ENCODE measurements around the gene NEU3. TPM values are rescaled to one million over a fixed set of nuclear protein-coding genes. Genes with fewer than 3 reads are reported as not detected.
"Not testable (repeated sequence)": the region's sequence is repeated elsewhere in the genome, so short reads cannot be mapped to it uniquely, and the experiment has no call there.

The NEU3 gene
- total RNA-seq, 1 donor from 2014 or later, result 5.6 TPM

GRCh38 chr11:74952752-74953151, 36.0 kb upstream of the NEU3 start:
- TF ChIP-seq CTCF (IDR thresholded peaks at IDR 0.05) (no peak), POLR2AphosphoS5 (IDR thresholded peaks at IDR 0.05; ENCODE audit: insufficient read depth in 1 of 2, low read depth in 1 of 2) (no peak), POLR2A (IDR thresholded peaks at IDR 0.05) (no peak)
- Histone ChIP-seq H3K9me3 (no peaks in the 10 kb centered on the region), H3K36me3 (no peaks in the 10 kb centered on the region), H3K27ac (no peak overlapping the region), H3K4me1 (peaks cover 56% of the 10 kb centered on the region), H3K27me3 (no peaks in the 10 kb centered on the region), H3K4me3 (no peak overlapping the region)
- no peak for DNase-seq (ENCODE audit: extremely low spot score in 2 of 2)
- intact Hi-C loops (cut with DNase I), result no loop called here

GRCh38 chr11:74953451-74953850, 35.3 kb upstream of the NEU3 start:
- Histone ChIP-seq H3K36me3 (no peaks in the 10 kb centered on the region), H3K4me3 (no peak overlapping the region), H3K4me1 (peaks cover 63% of the 10 kb centered on the region), H3K27me3 (no peaks in the 10 kb centered on the region), H3K27ac (no peak overlapping the region), H3K9me3 (no peaks in the 10 kb centered on the region)
- DNase-seq (ENCODE audit: extremely low spot score in 2 of 2), result no peak
- TF ChIP-seq POLR2AphosphoS5 (IDR thresholded peaks at IDR 0.05; ENCODE audit: insufficient read depth in 1 of 2, low read depth in 1 of 2), result no peak
- no peak for TF ChIP-seq POLR2A (IDR thresholded peaks at IDR 0.05)
- no peak for TF ChIP-seq CTCF (IDR thresholded peaks at IDR 0.05)
- intact Hi-C loops (cut with DNase I), result no loop called here

- Histone ChIP-seq H3K9me3 (no peaks in the 10 kb centered on the region), H3K4me3 (no peak overlapping the region), H3K27me3 (no peaks in the 10 kb centered on the region), H3K4me1 (peaks cover 71% of the 10 kb centered on the region), H3K27ac (no peak overlapping the region), H3K36me3 (no peaks in the 10 kb centered on the region)
- TF ChIP-seq POLR2AphosphoS5 (IDR thresholded peaks at IDR 0.05; ENCODE audit: insufficient read depth in 1 of 2, low read depth in 1 of 2) (no peak), CTCF (IDR thresholded peaks at IDR 0.05) (no peak), POLR2A (IDR thresholded peaks at IDR 0.05) (no peak)
- DNase-seq (ENCODE audit: extremely low spot score in 2 of 2), result no peak
- intact Hi-C loops (cut with DNase I), result no loop called here
Measured at GRCh38 chr11:74954199-74954598, 34.5 kb upstream of the NEU3 start.

- intact Hi-C loops (cut with DNase I), result no loop called here
- Histone ChIP-seq H3K4me3 (no peak overlapping the region), H3K27me3 (no peaks in the 10 kb centered on the region), H3K36me3 (no peaks in the 10 kb centered on the region), H3K9me3 (no peaks in the 10 kb centered on the region), H3K4me1 (peaks cover 62% of the 10 kb centered on the region), H3K27ac (no peak overlapping the region)
- TF ChIP-seq CTCF (IDR thresholded peaks at IDR 0.05) (no peak), POLR2A (IDR thresholded peaks at IDR 0.05) (no peak), POLR2AphosphoS5 (IDR thresholded peaks at IDR 0.05; ENCODE audit: insufficient read depth in 1 of 2, low read depth in 1 of 2) (no peak)
- no peak for DNase-seq (ENCODE audit: extremely low spot score in 2 of 2)
Measured at GRCh38 chr11:74956397-74957015, 32.2 kb upstream of the NEU3 start.

- peaks cover 53% of the 10 kb centered on the region for H3K4me1 ChIP-seq
- DNase-seq (ENCODE audit: extremely low spot score in 2 of 2), result no peak
- intact Hi-C loops (cut with DNase I), result no loop called here
- H3K9me3 ChIP-seq, result no peaks in the 10 kb centered on the region
- TF ChIP-seq POLR2A (IDR thresholded peaks at IDR 0.05) (no peak), POLR2AphosphoS5 (IDR thresholded peaks at IDR 0.05; ENCODE audit: insufficient read depth in 1 of 2, low read depth in 1 of 2) (no peak), CTCF (IDR thresholded peaks at IDR 0.05) (no peak)
- no peaks in the 10 kb centered on the region for H3K36me3 ChIP-seq
- H3K27ac ChIP-seq, result no peak overlapping the region
- H3K27me3 ChIP-seq, result no peaks in the 10 kb centered on the region
- no peak overlapping the region for H3K4me3 ChIP-seq
Measured at GRCh38 chr11:74957937-74958629, 30.6 kb upstream of the NEU3 start.

GRCh38 chr11:74960128-74960527, 28.6 kb upstream of the NEU3 start:
- H3K36me3 ChIP-seq; H3K27ac ChIP-seq; H3K27me3 ChIP-seq; H3K4me3 ChIP-seq; H3K9me3 ChIP-seq; DNase-seq (ENCODE audit: extremely low spot score in 2 of 2); intact Hi-C loops (cut with DNase I): not testable (repeated sequence)
- H3K4me1 ChIP-seq, result peaks cover 57% of the 10 kb centered on the region

Measured in vagina (tissue), 2 donors.